Glutamatergic neuron (in vitro differentiated cells): ENCODE results near the gene CIAO3. TPM values are rescaled to one million over a fixed set of nuclear protein-coding genes. Genes with fewer than 3 reads are reported as not detected.
"Not testable (repeated sequence)": the region's sequence is repeated elsewhere in the genome, so short reads cannot be mapped to it uniquely, and the experiment has no call there.

Source experiments
- DNase-seq: peaks from one replicate; pipeline ENCODE4 v3.0.0; 2022
- H3K27ac Mint-ChIP-seq: one replicate; pipeline ENCODE4 v1.8.0; 2020; ENCODE audit warnings: mild to moderate bottlenecking, mixed read lengths, inconsistent platforms; ENCODE audit not compliant: unreplicated experiment
- H3K27me3 Mint-ChIP-seq: one replicate; pipeline ENCODE4 v1.8.0; 2020; ENCODE audit warnings: mild to moderate bottlenecking, moderate library complexity, mixed read lengths, inconsistent platforms; ENCODE audit not compliant: unreplicated experiment
- H3K36me3 Mint-ChIP-seq: one replicate; pipeline ENCODE4 v1.8.0; 2020; ENCODE audit warnings: mild to moderate bottlenecking, mixed read lengths, inconsistent platforms; ENCODE audit not compliant: unreplicated experiment
- H3K4me1 Mint-ChIP-seq: one replicate; pipeline ENCODE4 v1.8.0; 2020; ENCODE audit warnings: mild to moderate bottlenecking, low read depth, mixed read lengths, inconsistent platforms; ENCODE audit not compliant: unreplicated experiment
- H3K4me3 Mint-ChIP-seq: one replicate; pipeline ENCODE4 v1.8.0; 2020; ENCODE audit warnings: mild to moderate bottlenecking, mixed read lengths, inconsistent platforms; ENCODE audit not compliant: unreplicated experiment
- H3K9me3 Mint-ChIP-seq: one replicate; pipeline ENCODE4 v1.8.0; 2020; ENCODE audit warnings: mild to moderate bottlenecking, moderate library complexity, mixed read lengths, inconsistent platforms; ENCODE audit not compliant: unreplicated experiment
- total RNA-seq: library from RNA; stranded (reverse); fragmentation: NEBNext Ultra II Directional; extraction: Animal tissue kit (Norgen Biotek cat#: 25700); gene quantifications from one replicate; pipeline ENCODE4 v1.2.1, GENCODE V29; 2021; ENCODE audit not compliant: unreplicated experiment
- TF ChIP-seq, protein P1 (sequence below): fragments of 200-600 bp; sonication (generic); IDR thresholded peaks from one replicate; pipeline ENCODE4 v1.5.0; 2021; ENCODE audit not compliant: partially characterized antibody, unreplicated experiment

Gene CIAO3
- total RNA-seq, 1 donor from 2014 or later: 49.5 TPM

DNA sequence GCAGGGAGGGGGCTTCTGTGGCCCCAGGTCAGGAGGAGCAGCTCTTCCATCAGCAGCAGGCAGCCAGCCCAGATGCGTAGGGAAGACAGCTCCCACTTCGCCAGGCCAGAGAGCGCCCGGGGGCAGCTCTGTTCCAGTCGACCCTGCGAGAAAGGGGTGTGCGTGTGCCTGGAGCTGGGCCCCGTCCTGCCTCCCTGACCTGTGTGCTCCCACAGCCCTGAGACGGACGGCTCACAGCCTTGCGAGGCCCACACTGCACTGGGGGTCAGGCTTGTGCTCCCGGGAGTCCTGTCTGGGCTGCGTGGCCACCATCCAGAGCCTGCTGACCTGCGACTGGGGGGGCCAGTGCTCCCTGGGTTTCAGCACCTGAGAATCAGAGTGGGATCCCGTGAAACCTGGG is 19.3 kb upstream of the CIAO3 start:
- H3K4me3 Mint-ChIP-seq: no peak overlapping the region
- H3K27me3 Mint-ChIP-seq: peaks cover 7% of the 10 kb centered on the region
- TF ChIP-seq, protein P1, sequence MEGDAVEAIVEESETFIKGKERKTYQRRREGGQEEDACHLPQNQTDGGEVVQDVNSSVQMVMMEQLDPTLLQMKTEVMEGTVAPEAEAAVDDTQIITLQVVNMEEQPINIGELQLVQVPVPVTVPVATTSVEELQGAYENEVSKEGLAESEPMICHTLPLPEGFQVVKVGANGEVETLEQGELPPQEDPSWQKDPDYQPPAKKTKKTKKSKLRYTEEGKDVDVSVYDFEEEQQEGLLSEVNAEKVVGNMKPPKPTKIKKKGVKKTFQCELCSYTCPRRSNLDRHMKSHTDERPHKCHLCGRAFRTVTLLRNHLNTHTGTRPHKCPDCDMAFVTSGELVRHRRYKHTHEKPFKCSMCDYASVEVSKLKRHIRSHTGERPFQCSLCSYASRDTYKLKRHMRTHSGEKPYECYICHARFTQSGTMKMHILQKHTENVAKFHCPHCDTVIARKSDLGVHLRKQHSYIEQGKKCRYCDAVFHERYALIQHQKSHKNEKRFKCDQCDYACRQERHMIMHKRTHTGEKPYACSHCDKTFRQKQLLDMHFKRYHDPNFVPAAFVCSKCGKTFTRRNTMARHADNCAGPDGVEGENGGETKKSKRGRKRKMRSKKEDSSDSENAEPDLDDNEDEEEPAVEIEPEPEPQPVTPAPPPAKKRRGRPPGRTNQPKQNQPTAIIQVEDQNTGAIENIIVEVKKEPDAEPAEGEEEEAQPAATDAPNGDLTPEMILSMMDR: no peak
- H3K36me3 Mint-ChIP-seq: peaks cover 5% of the 10 kb centered on the region
- H3K4me1 Mint-ChIP-seq: no peaks in the 10 kb centered on the region
- DNase-seq: no peak
- no peak overlapping the region for H3K27ac Mint-ChIP-seq
- H3K9me3 Mint-ChIP-seq: peaks cover 3% of the 10 kb centered on the region

DNA sequence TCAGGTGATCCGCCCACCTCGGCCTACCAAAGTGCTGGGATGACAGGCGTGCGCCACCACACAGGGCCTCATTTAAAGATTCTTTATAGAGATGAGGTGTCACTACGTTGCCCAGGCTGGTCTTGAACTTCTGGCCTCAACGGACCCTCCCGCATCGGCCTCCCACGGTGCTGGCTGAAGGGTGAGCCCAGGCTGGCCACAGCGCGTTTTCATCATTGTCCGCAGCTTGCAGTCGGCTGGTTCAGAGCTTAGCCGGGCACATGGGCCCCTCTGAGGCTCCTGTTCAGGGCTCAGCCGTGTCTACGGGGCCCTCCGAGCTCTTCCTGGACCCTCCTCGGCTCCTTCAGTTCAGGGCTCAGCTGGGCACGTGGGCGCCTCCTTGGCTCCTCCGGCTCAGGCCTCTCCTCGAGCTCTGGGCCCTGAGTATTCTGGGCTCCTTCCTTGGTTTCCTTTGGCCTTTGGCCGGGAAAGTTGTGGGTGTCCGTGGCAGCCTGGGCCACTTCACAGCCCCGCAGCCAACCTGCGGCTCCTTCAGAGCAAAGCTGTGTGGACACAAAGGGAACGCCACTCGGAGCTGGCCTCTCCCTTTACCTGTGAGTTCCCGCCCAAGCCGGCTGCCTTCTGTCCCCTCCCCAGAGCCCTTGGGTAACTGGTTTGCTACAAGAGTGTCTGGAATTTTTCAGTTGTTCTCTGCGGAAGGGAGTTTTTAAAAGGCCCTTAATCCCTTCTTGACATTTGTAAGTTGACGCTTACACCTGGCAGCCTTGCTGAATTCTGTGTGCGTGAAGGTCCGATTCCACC is 18.5 kb upstream of the CIAO3 start:
- no peaks in the 10 kb centered on the region for H3K4me1 Mint-ChIP-seq
- TF ChIP-seq, protein P1: no peak
- DNase-seq: no peak
- H3K27me3 Mint-ChIP-seq: peaks cover 7% of the 10 kb centered on the region
- H3K36me3 Mint-ChIP-seq: peaks cover 5% of the 10 kb centered on the region
- no peak overlapping the region for H3K27ac Mint-ChIP-seq
- H3K9me3 Mint-ChIP-seq: peaks cover 3% of the 10 kb centered on the region
- H3K4me3 Mint-ChIP-seq: no peak overlapping the region

DNA sequence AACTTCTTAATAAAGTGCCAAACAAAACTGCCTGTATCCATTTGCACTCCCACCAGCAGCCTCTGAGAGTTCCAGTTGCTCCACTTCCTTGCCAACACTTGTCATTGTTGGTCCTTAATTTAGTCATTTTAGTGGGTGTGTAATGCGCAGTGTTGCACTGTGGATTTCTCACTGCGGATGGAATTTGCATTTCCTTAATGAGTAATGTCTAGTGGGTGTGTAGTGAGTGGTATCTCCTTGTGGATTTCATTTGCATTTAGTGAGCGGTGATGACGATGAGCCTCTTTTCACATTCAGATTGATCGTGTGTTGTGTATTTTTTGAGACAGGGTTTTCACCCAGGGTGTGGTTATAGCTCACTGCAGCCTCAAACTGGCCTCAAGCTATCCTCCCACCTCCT is 15.6 kb upstream of the CIAO3 start:
- H3K4me1 Mint-ChIP-seq: peaks cover 9% of the 10 kb centered on the region
- peaks cover 5% of the 10 kb centered on the region for H3K36me3 Mint-ChIP-seq
- H3K9me3 Mint-ChIP-seq: peaks cover 8% of the 10 kb centered on the region
- DNase-seq: no peak
- peaks cover 7% of the 10 kb centered on the region for H3K27me3 Mint-ChIP-seq
- no peak overlapping the region for H3K4me3 Mint-ChIP-seq
- H3K27ac Mint-ChIP-seq: no peak overlapping the region
- TF ChIP-seq, protein P1: no peak

DNA sequence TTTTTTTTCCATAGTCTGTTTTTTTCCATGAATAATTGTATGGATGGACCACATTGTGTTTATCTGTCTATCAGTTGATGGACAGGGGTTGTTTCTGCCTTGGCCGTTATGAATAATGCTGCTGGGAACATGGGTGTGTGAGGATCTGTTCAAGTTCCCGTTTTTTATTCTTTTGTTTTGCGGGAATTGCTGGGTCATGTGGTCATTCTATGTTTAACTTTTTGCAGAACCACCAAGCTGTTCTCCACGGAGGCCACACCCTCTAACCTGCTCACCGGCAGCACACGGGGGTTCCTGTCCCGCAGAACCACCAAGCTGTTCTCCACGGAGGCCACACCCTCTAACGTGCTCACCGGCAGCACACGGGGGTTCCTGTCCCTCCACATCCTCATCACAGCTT is 13.9 kb upstream of the CIAO3 start:
- Mint-ChIP-seq H3K36me3 (peaks cover 5% of the 10 kb centered on the region), H3K4me3 (no peak overlapping the region), H3K27ac (no peak overlapping the region), H3K27me3 (peaks cover 6% of the 10 kb centered on the region), H3K9me3 (peaks cover 8% of the 10 kb centered on the region), H3K4me1 (peaks cover 13% of the 10 kb centered on the region)
- no peak for DNase-seq
- TF ChIP-seq, protein P1: no peak

DNA sequence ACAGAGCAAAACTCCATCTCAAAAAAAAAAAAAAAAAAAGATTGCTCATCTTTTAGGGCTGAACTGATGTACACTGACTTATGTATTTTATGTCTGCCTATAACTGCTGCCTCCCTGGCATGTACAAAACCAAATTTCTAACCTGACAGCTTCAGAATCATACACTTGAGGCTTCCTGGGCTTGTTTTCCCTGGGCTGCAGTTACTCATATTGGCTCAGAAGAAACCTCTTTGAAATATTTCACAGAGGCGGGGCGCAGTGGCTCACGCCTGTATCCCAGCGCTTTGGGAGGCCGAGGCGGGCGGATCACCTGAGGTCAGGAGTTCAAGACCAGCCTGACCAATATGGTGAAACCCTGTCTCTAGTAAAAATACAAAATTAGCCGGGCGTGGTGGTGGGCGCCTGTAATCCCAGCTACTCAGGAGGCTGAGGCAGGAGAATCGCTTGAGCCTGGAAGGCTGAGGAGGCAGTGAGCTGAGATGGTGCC is 13.4 kb upstream of the CIAO3 start:
- peaks cover 13% of the 10 kb centered on the region for H3K4me1 Mint-ChIP-seq
- H3K36me3 Mint-ChIP-seq, H3K4me3 Mint-ChIP-seq, H3K27ac Mint-ChIP-seq, H3K9me3 Mint-ChIP-seq, H3K27me3 Mint-ChIP-seq, DNase-seq: not testable (repeated sequence)
